NCI-H1694 treated with DMSO at 0.1 percent for 48 hours (cell line): ENCODE data around the gene N4BP2L1.
"Not testable (repeated sequence)": the region's sequence is repeated elsewhere in the genome, so short reads cannot be mapped to it uniquely, and the experiment has no call there.

Experiments
- DNase-seq: peaks from one replicate; lab custom pipeline; 2025; lab: John Stamatoyannopoulos, UW

Gene N4BP2L1

GRCh38 chr13:32390048-32390447 lies 37.9 kb downstream of the N4BP2L1 start:
- no peak for DNase-seq

GRCh38 chr13:32385410-32385809 lies 42.5 kb downstream of the N4BP2L1 start:
- no peak for DNase-seq

- no peak for DNase-seq
Measured at GRCh38 chr13:32384702-32385101, 43.2 kb downstream of the N4BP2L1 start.

- DNase-seq = no peak
Measured at GRCh38 chr13:32383836-32384618, 43.9 kb downstream of the N4BP2L1 start.

GRCh38 chr13:32381539-32381938 lies 46.4 kb downstream of the N4BP2L1 start:
- DNase-seq = no peak

GRCh38 chr13:32378012-32378411 lies 49.9 kb downstream of the N4BP2L1 start:
- DNase-seq = no peak

- DNase-seq = no peak
Measured at GRCh38 chr13:32376642-32377415, 51.1 kb downstream of the N4BP2L1 start.

- no peak for DNase-seq
Measured at GRCh38 chr13:32370805-32371204, 57.1 kb downstream of the N4BP2L1 start.

GRCh38 chr13:32362574-32362973 lies 65.4 kb downstream of the N4BP2L1 start:
- DNase-seq = no peak

- DNase-seq = not testable (repeated sequence)
Measured at GRCh38 chr13:32355935-32356334, 72.0 kb downstream of the N4BP2L1 start.

- no peak for DNase-seq
Measured at GRCh38 chr13:32354040-32354439, 73.9 kb downstream of the N4BP2L1 start.

GRCh38 chr13:32350839-32351441 lies 77.0 kb downstream of the N4BP2L1 start:
- not testable (repeated sequence) for DNase-seq
